Kidney capillary endothelial cell (primary cell): ENCODE results near the gene BPIFB3.

Experiments used
- DNase-seq: peaks from one replicate; pipeline ENCODE4 v3.0.0-alpha.2; 2018; ENCODE audit warnings: low spot score

The BPIFB3 gene

GRCh38 chr20:33015700-33016580 lies 37.8 kb upstream of the BPIFB3 start:
- no peak for DNase-seq

GRCh38 chr20:33016581-33017109 lies 37.1 kb upstream of the BPIFB3 start:
- DNase-seq: no peak

GRCh38 chr20:33017542-33017941 lies 36.2 kb upstream of the BPIFB3 start:
- DNase-seq: no peak

GRCh38 chr20:33018169-33018931 lies 35.4 kb upstream of the BPIFB3 start:
- no peak for DNase-seq

GRCh38 chr20:33019465-33020277 lies 34.0 kb upstream of the BPIFB3 start:
- no peak for DNase-seq

GRCh38 chr20:33020278-33021161 lies 33.2 kb upstream of the BPIFB3 start:
- DNase-seq: no peak

GRCh38 chr20:33021879-33022278 lies 31.8 kb upstream of the BPIFB3 start:
- no peak for DNase-seq

- no peak for DNase-seq
Observed at GRCh38 chr20:33022289-33022688, 31.4 kb upstream of the BPIFB3 start.

GRCh38 chr20:33022694-33023438 lies 30.8 kb upstream of the BPIFB3 start:
- DNase-seq: no peak

- no peak for DNase-seq
Observed at GRCh38 chr20:33023439-33024242, 30.1 kb upstream of the BPIFB3 start.

GRCh38 chr20:33024243-33024560 lies 29.5 kb upstream of the BPIFB3 start:
- DNase-seq: no peak

- no peak for DNase-seq
Observed at GRCh38 chr20:33024609-33025317, 28.9 kb upstream of the BPIFB3 start.

- no peak for DNase-seq
Observed at GRCh38 chr20:33025318-33025876, 28.3 kb upstream of the BPIFB3 start.

GRCh38 chr20:33026072-33026778 lies 27.5 kb upstream of the BPIFB3 start:
- DNase-seq: no peak

- no peak for DNase-seq
Observed at GRCh38 chr20:33026779-33027759, 26.6 kb upstream of the BPIFB3 start.
